PFSK-1 (cell line): ENCODE results near the gene FBXL13.

Experiments
- FOXP2 ChIP-seq: optimal IDR thresholded peaks from 2 replicates; pipeline ENCODE3; 2011; ENCODE audit warnings: borderline replicate concordance, control low read depth, inconsistent platforms; ENCODE audit not compliant: insufficient read depth; ENCODE audit errors: extremely low read length, extremely low read depth
- POLR2AphosphoS5 ChIP-seq: IDR thresholded peaks from 2 replicates; pipeline ENCODE4 v1.6.1; 2012; ENCODE audit warnings: low read depth, mild to moderate bottlenecking, control low read depth, low read length, moderate library complexity
- SIN3A ChIP-seq: IDR thresholded peaks from 2 replicates; pipeline ENCODE4 v1.6.1; 2012; ENCODE audit warnings: mild to moderate bottlenecking, low read length, moderate library complexity, borderline replicate concordance; ENCODE audit not compliant: insufficient read depth
- TAF1 ChIP-seq: IDR thresholded peaks from 2 replicates; pipeline ENCODE4 v1.6.1; 2012; ENCODE audit warnings: low read length, control low read depth, borderline replicate concordance; ENCODE audit not compliant: insufficient read depth
- TF ChIP-seq, protein P1 (sequence below), 2 experiments: IDR thresholded peaks; 2 replicates each; pipeline versions ENCODE4 v1.6.1 to v1.8.0; 2011 to 2012; ENCODE audit warnings: low read depth in 2 of 2, low read length in 2 of 2, control low read depth in 1 of 2, inconsistent platforms in 1 of 2, mild to moderate bottlenecking in 1 of 2, moderate library complexity in 1 of 2; ENCODE audit not compliant: insufficient read depth in 1 of 2

The FBXL13 gene

DNA sequence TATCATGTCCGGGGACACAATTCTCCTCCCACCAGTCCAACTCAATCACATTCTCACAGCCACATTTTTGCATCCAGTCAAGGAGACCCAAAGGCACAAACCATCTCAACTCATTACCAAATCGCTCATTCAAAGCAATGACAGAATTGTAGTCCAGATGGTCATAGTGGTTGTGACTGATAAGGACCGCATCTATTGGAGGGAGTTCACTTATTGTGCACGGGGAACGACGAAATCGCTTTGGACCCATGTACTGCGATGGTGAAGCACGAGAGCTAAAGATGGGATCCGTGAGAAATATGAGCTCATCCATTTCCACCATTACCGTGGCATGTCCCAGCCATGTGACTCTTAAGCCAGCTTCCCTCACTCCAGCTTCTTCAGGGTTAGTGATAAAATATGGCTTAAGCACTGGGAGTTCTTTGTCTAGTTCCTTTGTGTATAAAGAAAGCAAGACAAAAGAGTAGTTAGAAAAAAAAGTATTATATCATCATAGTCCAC, 45.2 kb upstream of the FBXL13 start:
- no peak for TF ChIP-seq TAF1

DNA sequence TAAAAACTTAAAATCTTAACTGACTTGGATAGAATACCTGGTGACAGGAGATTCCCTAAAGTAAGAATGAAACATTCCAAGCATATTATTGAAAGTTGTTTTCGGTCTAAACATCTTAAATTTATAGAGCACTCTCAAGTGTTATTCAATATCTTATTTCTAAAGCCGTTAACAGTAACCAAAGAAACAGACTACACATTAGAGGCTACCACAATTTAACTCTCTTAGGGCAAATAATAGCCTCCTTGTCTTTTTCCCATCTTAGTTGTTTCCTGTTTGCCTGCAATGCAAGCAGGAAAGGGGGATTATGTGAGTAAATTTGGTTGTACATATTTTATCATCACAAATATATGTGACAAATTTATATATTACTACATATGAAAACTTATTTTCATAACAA, 42.9 kb upstream of the FBXL13 start:
- TF ChIP-seq SIN3A = no peak
- no peak for TF ChIP-seq TAF1
- no peak for TF ChIP-seq FOXP2
- TF ChIP-seq, protein P1, sequence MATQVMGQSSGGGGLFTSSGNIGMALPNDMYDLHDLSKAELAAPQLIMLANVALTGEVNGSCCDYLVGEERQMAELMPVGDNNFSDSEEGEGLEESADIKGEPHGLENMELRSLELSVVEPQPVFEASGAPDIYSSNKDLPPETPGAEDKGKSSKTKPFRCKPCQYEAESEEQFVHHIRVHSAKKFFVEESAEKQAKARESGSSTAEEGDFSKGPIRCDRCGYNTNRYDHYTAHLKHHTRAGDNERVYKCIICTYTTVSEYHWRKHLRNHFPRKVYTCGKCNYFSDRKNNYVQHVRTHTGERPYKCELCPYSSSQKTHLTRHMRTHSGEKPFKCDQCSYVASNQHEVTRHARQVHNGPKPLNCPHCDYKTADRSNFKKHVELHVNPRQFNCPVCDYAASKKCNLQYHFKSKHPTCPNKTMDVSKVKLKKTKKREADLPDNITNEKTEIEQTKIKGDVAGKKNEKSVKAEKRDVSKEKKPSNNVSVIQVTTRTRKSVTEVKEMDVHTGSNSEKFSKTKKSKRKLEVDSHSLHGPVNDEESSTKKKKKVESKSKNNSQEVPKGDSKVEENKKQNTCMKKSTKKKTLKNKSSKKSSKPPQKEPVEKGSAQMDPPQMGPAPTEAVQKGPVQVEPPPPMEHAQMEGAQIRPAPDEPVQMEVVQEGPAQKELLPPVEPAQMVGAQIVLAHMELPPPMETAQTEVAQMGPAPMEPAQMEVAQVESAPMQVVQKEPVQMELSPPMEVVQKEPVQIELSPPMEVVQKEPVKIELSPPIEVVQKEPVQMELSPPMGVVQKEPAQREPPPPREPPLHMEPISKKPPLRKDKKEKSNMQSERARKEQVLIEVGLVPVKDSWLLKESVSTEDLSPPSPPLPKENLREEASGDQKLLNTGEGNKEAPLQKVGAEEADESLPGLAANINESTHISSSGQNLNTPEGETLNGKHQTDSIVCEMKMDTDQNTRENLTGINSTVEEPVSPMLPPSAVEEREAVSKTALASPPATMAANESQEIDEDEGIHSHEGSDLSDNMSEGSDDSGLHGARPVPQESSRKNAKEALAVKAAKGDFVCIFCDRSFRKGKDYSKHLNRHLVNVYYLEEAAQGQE (IDR thresholded peaks at IDR 0.05; ENCODE audit: insufficient read depth in 1 of 2, low read depth in 2 of 2, low read length in 2 of 2) = no peak
- TF ChIP-seq POLR2AphosphoS5 = no peak

DNA sequence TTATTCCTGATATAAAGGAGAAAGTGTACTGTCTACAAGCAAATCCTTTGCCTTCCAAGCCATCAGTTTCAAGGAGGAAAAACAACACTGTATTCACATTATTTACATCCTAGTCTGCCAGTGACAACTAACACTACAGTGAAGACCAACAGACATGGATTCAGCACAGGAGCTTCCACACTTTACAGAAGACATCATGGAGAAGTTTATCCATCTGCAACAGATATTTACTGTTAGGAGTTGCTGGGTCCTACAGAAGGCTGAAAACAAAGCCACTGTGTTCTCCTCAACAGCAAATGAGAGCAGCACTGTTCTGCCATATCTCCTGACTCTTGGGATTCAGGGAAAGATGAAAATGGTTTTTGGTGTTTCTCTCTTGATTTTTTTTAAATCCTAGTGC, 42.4 kb upstream of the FBXL13 start:
- TF ChIP-seq, protein P1 (IDR thresholded peaks at IDR 0.05; ENCODE audit: insufficient read depth in 1 of 2, low read depth in 2 of 2, low read length in 2 of 2) = no peak

DNA sequence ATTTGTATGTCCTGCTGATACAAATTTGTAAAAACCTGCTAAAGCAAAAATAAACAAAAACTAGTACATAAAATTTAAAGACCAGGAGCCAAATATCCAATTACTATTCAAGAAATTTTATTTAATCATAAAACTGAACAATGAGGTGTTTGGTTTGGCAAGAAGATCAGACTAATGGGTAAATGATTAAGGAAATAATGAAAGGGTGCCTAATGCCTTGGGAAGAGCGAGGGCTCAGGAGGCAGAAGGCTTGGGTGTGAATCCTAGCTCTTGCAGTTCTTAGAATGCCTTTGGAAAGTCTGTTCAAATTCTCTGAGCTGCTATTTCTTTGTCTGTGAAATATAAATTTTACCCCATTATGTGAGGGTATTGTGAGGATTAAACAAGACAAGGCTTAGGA, 41.9 kb upstream of the FBXL13 start:
- TF ChIP-seq SIN3A (no peak), POLR2AphosphoS5 (no peak), FOXP2 (no peak), TAF1 (no peak)
- TF ChIP-seq, protein P1 (IDR thresholded peaks at IDR 0.05; ENCODE audit: insufficient read depth in 1 of 2, low read depth in 2 of 2, low read length in 2 of 2) = no peak

DNA sequence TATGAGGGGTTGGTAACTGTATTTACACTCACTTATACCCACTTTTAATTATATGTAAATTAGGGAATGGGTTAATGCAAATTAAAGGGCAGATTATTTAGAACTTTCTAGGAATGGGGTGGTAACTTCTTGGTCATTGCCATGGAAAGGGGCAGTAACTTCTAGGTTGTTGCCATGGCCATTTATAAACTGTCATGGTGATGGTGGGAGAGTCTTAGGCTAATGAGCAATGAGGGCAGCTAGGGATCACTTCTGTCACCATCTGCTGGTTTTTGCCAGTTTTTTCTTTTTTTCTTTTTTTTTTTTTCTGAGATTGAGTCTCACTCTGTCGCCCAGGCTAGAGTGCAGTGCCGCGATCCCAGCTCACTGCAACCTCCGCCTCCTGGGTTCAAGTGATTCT, 41.2 kb upstream of the FBXL13 start:
- TF ChIP-seq SIN3A = no peak
- TF ChIP-seq, protein P1 (IDR thresholded peaks at IDR 0.05; ENCODE audit: insufficient read depth in 1 of 2, low read depth in 2 of 2, low read length in 2 of 2) = no peak
- TF ChIP-seq FOXP2 = no peak
- no peak for TF ChIP-seq POLR2AphosphoS5
- TF ChIP-seq TAF1 = no peak

DNA sequence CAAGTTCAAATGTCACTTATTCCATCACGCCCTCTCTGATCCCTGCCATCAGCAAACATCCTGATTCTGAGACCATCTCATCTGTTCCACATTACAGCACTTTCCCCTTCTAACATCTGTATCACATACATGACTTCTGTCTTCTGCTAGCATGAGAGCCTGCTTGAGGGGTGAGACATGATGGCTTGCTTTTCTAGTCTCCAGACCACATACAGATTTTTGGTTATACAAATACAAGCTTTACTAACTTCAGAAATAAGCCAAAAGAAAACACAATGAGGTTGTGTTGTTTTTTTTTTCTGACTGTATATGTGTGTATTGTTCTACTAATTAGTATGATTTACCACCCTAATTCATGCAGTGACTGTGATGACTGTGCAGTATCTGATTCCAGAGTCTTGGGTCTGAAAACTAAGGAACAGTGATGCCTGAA, 40.0 kb upstream of the FBXL13 start:
- TF ChIP-seq, protein P1 (IDR thresholded peaks at IDR 0.05; ENCODE audit: insufficient read depth in 1 of 2, low read depth in 2 of 2, low read length in 2 of 2) = no peak
- TF ChIP-seq FOXP2 (no peak), POLR2AphosphoS5 (no peak), TAF1 (no peak), SIN3A (no peak)
